K562 (cell line): Measurements from ENCODE around the gene TMTC4. TPM values are rescaled to one million over a fixed set of nuclear protein-coding genes. Genes with fewer than 3 reads are reported as not detected.

Experiments
- ATAC-seq: fragments of 200-7000 bp; cut with Tn5 transposase; 3 replicates; pipeline ENCODE4 v1.9.1; 2020; ENCODE audit warnings: moderate library complexity
- BruUV-seq: library from RNA; stranded (reverse); fragments of 400-500 nt; replicated peaks from 2 replicates; lab custom pipeline; 2021; lab: Mats Ljungman, UMichigan
- CTCF ChIA-PET: fragments of 300-600 bp; formaldehyde crosslinking; extraction: SDS; loops from one replicate; lab custom pipeline; 2021; ENCODE audit warnings: low intra/inter-chr PET ratio; lab: Yijun Ruan, JAX
- POLR2A ChIA-PET: fragments of 300-600, 350-650 bp; sonication (Branson Sonifier 250); formaldehyde crosslinking; extraction: SDS; loops from one replicate; lab custom pipeline; 2021; ENCODE audit warnings: antibody characterized with exemption, inconsistent platforms; lab: Yijun Ruan, JAX
- DNase-seq, 4 experiments: peaks; one replicate each; pipeline versions ENCODE4 v3.0.0 to v3.0.0-alpha.2; 2011 to 2018; ENCODE audit warnings: low spot score in 3 of 4, mixed read lengths in 3 of 4; ENCODE audit errors: extremely low read depth in 1 of 4
- FAIRE-seq: peaks from 2 replicates; lab custom pipeline; 2011; peaks lifted over from hg19 to GRCh38; lab: Jason Lieb, UNC
- H2AFZ ChIP-seq: 2 replicates; pipeline ENCODE4 v1.6.0; 2011; ENCODE audit warnings: low read depth, low read length, control low read depth, inconsistent platforms
- H3K27ac ChIP-seq: fragments of 200-600 bp; 3 replicates; pipeline ENCODE4 v1.8.0; 2011; ENCODE audit warnings: low read depth, mild to moderate bottlenecking, control low read depth, inconsistent platforms, low read length, moderate library complexity, mixed read lengths; ENCODE audit errors: extremely low read depth
- H3K27me3 ChIP-seq, 2 experiments: fragments of 300-600 bp in 1 of 2; 2 replicates in 1 of 2; 3 replicates in 1 of 2; pipeline versions ENCODE4 v1.6.0 to v1.8.0; 2011; ENCODE audit warnings: inconsistent platforms in 2 of 2, low read length in 2 of 2, mild to moderate bottlenecking in 1 of 2, mixed read lengths in 1 of 2, moderate library complexity in 1 of 2; ENCODE audit not compliant: control insufficient read depth in 2 of 2, insufficient read depth in 2 of 2
- H3K36me3 ChIP-seq: fragments of 300-600 bp; 3 replicates; pipeline ENCODE4 v1.8.0; 2011; ENCODE audit warnings: mild to moderate bottlenecking, low read length, inconsistent platforms; ENCODE audit not compliant: control insufficient read depth, insufficient read depth
- H3K4me1 ChIP-seq, 2 experiments: fragments of 200-600 bp in 1 of 2; replicated peaks in 1 of 2; 2 replicates in 1 of 2; 3 replicates in 1 of 2; pipeline versions ENCODE4 v1.5.1 to v1.8.0; 2011; ENCODE audit warnings: inconsistent platforms in 2 of 2, low read length in 2 of 2, mild to moderate bottlenecking in 1 of 2, mixed read lengths in 1 of 2, moderate library complexity in 1 of 2; ENCODE audit not compliant: control insufficient read depth in 2 of 2, insufficient read depth in 2 of 2
- H3K4me2 ChIP-seq: 2 replicates; pipeline ENCODE4 v1.6.1; 2011; ENCODE audit warnings: low read length, control low read depth, inconsistent platforms, mixed read lengths; ENCODE audit not compliant: insufficient read depth
- H3K4me3 ChIP-seq: fragments of 200-600 bp; sonication (generic), shearing (Covaris generic); 2 replicates; pipeline ENCODE4 v1.5.1; 2016; ENCODE audit warnings: control low read depth, inconsistent platforms
- H3K79me2 ChIP-seq: fragments of 200-600 bp; 3 replicates; pipeline ENCODE4 v1.8.0; 2011; ENCODE audit warnings: low read length, inconsistent platforms; ENCODE audit not compliant: control insufficient read depth, insufficient read depth
- H3K9ac ChIP-seq, 2 experiments: 2 replicates each; pipeline versions ENCODE4 v1.6.0 to v1.6.1; 2011; ENCODE audit warnings: low read depth in 2 of 2, low read length in 2 of 2, control low read depth in 1 of 2, inconsistent platforms in 1 of 2, mild to moderate bottlenecking in 1 of 2, mixed read lengths in 1 of 2; ENCODE audit not compliant: insufficient read depth in 1 of 2
- H3K9me1 ChIP-seq: one replicate; pipeline ENCODE4 v1.6.0; 2011; ENCODE audit warnings: inconsistent platforms, mild to moderate bottlenecking, low read length, moderate library complexity; ENCODE audit not compliant: control insufficient read depth, insufficient read depth
- H3K9me3 ChIP-seq: replicated peaks from 2 replicates; pipeline ENCODE4 v1.5.1; 2011; ENCODE audit warnings: low read depth, low read length, inconsistent platforms; ENCODE audit not compliant: control insufficient read depth, insufficient read depth
- H4K20me1 ChIP-seq: replicated peaks from 2 replicates; pipeline ENCODE4 v1.6.1; 2011; ENCODE audit warnings: low read length, inconsistent platforms, mixed read lengths; ENCODE audit not compliant: control insufficient read depth, insufficient read depth
- ATF1 ChIP-seq, 2 experiments: fragments of 450-650 bp in 1 of 2; IDR thresholded peaks; 2 replicates each; pipeline ENCODE4 v1.6.1; 2016; ENCODE audit warnings: missing compliant biosample characterization in 1 of 2, missing genetic modification characterization in 1 of 2
- FOXJ3 ChIP-seq: sonication (generic); formaldehyde crosslinking; IDR thresholded peaks from 2 replicates; pipeline ENCODE4 v1.4.0; 2020; ENCODE audit warnings: mild to moderate bottlenecking, missing genetic modification reagents
- HDAC2 ChIP-seq: fragments of 450-650 bp; IDR thresholded peaks from 2 replicates; pipeline ENCODE4 v1.6.1; 2016; ENCODE audit warnings: mild to moderate bottlenecking
- KLF1 ChIP-seq: fragments of 450-650 bp; IDR thresholded peaks from 2 replicates; pipeline ENCODE4 v1.6.1; 2016; ENCODE audit warnings: missing genetic modification characterization, missing compliant biosample characterization
- NCOA6 ChIP-seq: fragments of 450-650 bp; IDR thresholded peaks from 2 replicates; pipeline ENCODE4 v1.6.1; 2017; ENCODE audit warnings: mild to moderate bottlenecking
- POLR2AphosphoS5 ChIP-seq: IDR thresholded peaks from 2 replicates; pipeline ENCODE4 v1.6.1; 2011; ENCODE audit warnings: mild to moderate bottlenecking, low read depth, low read length, moderate library complexity; ENCODE audit not compliant: control insufficient read depth, insufficient read depth
- POLR2G ChIP-seq: fragments of 200-400 bp; formaldehyde crosslinking; IDR thresholded peaks from 2 replicates; pipeline ENCODE4 v1.6.1; 2017; ENCODE audit warnings: low read depth, mild to moderate bottlenecking, antibody characterized with exemption, low read length, moderate library complexity
- RBM17 ChIP-seq: fragments of 200-400 bp; formaldehyde crosslinking; IDR thresholded peaks from 2 replicates; pipeline ENCODE4 v1.6.1; 2017; ENCODE audit warnings: low read depth, mild to moderate bottlenecking, low read length, borderline replicate concordance
- RFX7 ChIP-seq: fragments of 250-450 bp; sonication (Bioruptor Pico); IDR thresholded peaks from 2 replicates; pipeline ENCODE4 v1.5.1; 2021; ENCODE audit warnings: mild to moderate bottlenecking
- SRSF9 ChIP-seq: fragments of 200-400 bp; formaldehyde crosslinking; IDR thresholded peaks from 2 replicates; pipeline ENCODE4 v1.6.1; 2017; ENCODE audit warnings: low read depth, low read length, borderline replicate concordance
- ZNF780A ChIP-seq: fragments of 250-450 bp; sonication (Bioruptor Pico); IDR thresholded peaks from 2 replicates; pipeline ENCODE4 v1.5.0; 2021; ENCODE audit warnings: mild to moderate bottlenecking
- WGBS: fragments of 100-300 bp; shearing (Covaris generic); methylation state at CpG from one replicate; pipeline ENCODE4 v1.1.6; 2016; ENCODE audit warnings: low coverage, mixed read lengths; ENCODE audit not compliant: insufficient coverage; ENCODE audit errors: missing lambda C conversion rate; 5-methylcytosine and 5-hydroxymethylcytosine counted together
- in situ Hi-C: fragments of 300-500 bp; cut with MboI; formaldehyde crosslinking; loops from 4 replicates; pipeline ENCODE4 v1.15.0; 2018; ENCODE audit warnings: inconsistent platforms, mixed read lengths
- intact Hi-C: fragments of 100-400 bp; cut with micrococcal nuclease; formaldehyde crosslinking; loops from 2 replicates; pipeline ENCODE4 v1.14.2; 2022
- polyA plus RNA-seq, 8 experiments: library from polyadenylated mRNA; depleted of rRNA in 4 of 8; stranded (reverse) in 5 of 8; unstranded in 3 of 8; fragments of >200 nt; fragmentation: Nextera tagmentation in 2 of 8; fragmentation: Illumina TruSeq in 1 of 8; extraction: Ambion mirVana in 2 of 8; extraction: Trizol in 1 of 8; gene quantifications; 2 replicates each; pipeline versions ENCODE4 v1.2.1 to v1.2.3, GENCODE V29; 2011 to 2014; ENCODE audit warnings: inconsistent platforms in 1 of 8, missing spikeins in 1 of 8
- total RNA-seq, 7 experiments: library from RNA; depleted of rRNA in 6 of 7; stranded (reverse); fragments of >200 nt in 6 of 7; fragmentation: Illumina TruSeq in 2 of 7; extraction: Trizol in 2 of 7; gene quantifications; 2 replicates each; pipeline versions ENCODE4 v1.2.1 to v1.2.3, GENCODE V29; 2011 to 2021; ENCODE audit warnings: low replicate concordance in 1 of 7
- TF ChIP-seq, protein P1 (sequence below): IDR thresholded peaks from 3 replicates; pipeline ENCODE4 v1.6.1; 2011; ENCODE audit warnings: borderline replicate concordance, mild to moderate bottlenecking; ENCODE audit not compliant: insufficient read length, insufficient read depth
- TF ChIP-seq, protein P2 (sequence below): fragments of 250-450 bp; sonication (Bioruptor Pico); IDR thresholded peaks from 2 replicates; pipeline ENCODE4 v1.8.0; 2021; ENCODE audit warnings: moderate library complexity, mild to moderate bottlenecking, inconsistent platforms
- TF ChIP-seq, protein P3 (sequence below): fragments of 250-450 bp; sonication (Bioruptor Pico); IDR thresholded peaks from 2 replicates; pipeline ENCODE4 v1.9.0; 2021; ENCODE audit warnings: mild to moderate bottlenecking

The TMTC4 gene
- total and polyA plus RNA-seq, 9 of the 15 experiments (the other 6 are each of a cell fraction or from before 2014, with no cell fraction given), result 3.5 to 16.7 (median 11.8) TPM

DNA sequence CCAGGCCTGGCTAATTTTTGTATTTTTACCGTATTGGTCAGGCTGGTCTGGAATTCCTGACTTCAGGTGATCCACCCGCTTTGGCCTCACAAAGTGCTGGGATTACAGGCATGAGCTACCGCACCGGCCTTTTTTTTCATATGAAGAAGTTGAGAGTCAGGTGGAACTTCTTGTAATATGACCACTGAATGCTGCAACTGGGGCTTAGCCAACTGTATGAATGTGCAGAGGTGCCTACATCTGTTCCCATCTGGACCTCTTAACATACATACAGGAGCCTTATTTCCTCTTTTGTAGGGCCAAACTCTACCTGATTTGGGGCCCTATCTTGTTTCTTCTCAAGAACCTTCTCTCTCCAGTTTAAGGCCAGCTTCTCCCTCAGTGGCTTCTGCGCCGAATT is 74.1 kb downstream of the TMTC4 start (continued):
- TF ChIP-seq KLF1 (tag), result no peak

DNA sequence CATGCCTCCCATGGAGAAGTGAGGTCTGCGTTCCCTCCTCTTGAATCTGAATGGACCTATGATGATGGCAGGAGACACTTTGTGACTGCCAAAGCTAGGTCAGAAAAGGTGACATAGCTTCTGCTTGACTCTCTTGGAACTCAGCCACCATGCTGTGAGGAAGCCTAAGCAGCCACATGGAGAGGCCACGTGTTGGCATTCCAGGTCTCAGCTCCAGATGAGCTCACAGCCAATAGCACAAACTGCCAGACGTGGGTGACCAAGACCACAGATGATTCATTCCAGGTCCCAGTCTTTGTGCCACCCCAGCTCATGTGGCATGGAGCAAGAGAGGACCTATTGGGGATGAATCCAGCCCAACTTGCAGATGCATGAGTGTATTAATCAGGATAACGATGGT is 77.3 kb downstream of the TMTC4 start:
- H2AFZ ChIP-seq, result no peak overlapping the region
- no peaks in the 10 kb centered on the region for H3K79me2 ChIP-seq
- no peaks in the 10 kb centered on the region for H3K36me3 ChIP-seq
- ATAC-seq, result no peak
- H4K20me1 ChIP-seq, result no peaks in the 10 kb centered on the region
- WGBS, result 76% methylated on average over 3 of the region's 4 CpGs
- no peak overlapping the region for H3K9ac ChIP-seq
- in situ Hi-C loops (no loop called here), intact Hi-C loops (no loop called here)
- CTCF ChIA-PET, result no interaction called here
- H3K27ac ChIP-seq, result no peak overlapping the region
- no peaks in the 10 kb centered on the region for H3K9me1 ChIP-seq
- DNase-seq, result no peak
- peaks cover 15 to 21% of the 10 kb centered on the region in 2 experiments for H3K4me1 ChIP-seq
- TF ChIP-seq HDAC2 (no peak), ZNF780A (CRISPR knock-in tag) (no peak), RBM17 (no peak), POLR2AphosphoS5 (no peak), RFX7 (CRISPR knock-in tag) (no peak), SRSF9 (no peak), FOXJ3 (CRISPR knock-in tag) (no peak), POLR2G (no peak), ATF1 (CRISPR knock-in tag; IDR thresholded peaks at IDR 0.05) (no peak), ATF1 (tag; IDR thresholded peaks at IDR 0.05) (no peak), NCOA6 (no peak)
- TF ChIP-seq, protein P1, sequence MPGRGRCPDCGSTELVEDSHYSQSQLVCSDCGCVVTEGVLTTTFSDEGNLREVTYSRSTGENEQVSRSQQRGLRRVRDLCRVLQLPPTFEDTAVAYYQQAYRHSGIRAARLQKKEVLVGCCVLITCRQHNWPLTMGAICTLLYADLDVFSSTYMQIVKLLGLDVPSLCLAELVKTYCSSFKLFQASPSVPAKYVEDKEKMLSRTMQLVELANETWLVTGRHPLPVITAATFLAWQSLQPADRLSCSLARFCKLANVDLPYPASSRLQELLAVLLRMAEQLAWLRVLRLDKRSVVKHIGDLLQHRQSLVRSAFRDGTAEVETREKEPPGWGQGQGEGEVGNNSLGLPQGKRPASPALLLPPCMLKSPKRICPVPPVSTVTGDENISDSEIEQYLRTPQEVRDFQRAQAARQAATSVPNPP, result no peak
- TF ChIP-seq, protein P2, sequence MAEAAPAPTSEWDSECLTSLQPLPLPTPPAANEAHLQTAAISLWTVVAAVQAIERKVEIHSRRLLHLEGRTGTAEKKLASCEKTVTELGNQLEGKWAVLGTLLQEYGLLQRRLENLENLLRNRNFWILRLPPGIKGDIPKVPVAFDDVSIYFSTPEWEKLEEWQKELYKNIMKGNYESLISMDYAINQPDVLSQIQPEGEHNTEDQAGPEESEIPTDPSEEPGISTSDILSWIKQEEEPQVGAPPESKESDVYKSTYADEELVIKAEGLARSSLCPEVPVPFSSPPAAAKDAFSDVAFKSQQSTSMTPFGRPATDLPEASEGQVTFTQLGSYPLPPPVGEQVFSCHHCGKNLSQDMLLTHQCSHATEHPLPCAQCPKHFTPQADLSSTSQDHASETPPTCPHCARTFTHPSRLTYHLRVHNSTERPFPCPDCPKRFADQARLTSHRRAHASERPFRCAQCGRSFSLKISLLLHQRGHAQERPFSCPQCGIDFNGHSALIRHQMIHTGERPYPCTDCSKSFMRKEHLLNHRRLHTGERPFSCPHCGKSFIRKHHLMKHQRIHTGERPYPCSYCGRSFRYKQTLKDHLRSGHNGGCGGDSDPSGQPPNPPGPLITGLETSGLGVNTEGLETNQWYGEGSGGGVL, result no peak
- TF ChIP-seq, protein P3, sequence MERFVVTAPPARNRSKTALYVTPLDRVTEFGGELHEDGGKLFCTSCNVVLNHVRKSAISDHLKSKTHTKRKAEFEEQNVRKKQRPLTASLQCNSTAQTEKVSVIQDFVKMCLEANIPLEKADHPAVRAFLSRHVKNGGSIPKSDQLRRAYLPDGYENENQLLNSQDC (CRISPR knock-in tag), result no peak
- no peak overlapping the region for H3K4me2 ChIP-seq
- H3K27me3 ChIP-seq, result no peaks in the 10 kb centered on the region
- POLR2A ChIA-PET, result no interaction called here
- no TSS peak for BruUV-seq
- no peak for FAIRE-seq
- no peaks in the 10 kb centered on the region for H3K9me3 ChIP-seq
- H3K4me3 ChIP-seq, result no peak overlapping the region
